GM12878 (cell line): ENCODE data around the gene ASCC1. TPM values are rescaled to one million over a fixed set of nuclear protein-coding genes. Genes with fewer than 3 reads are reported as not detected.

Source experiments
- ASH2L ChIP-seq: fragments of 300-600, 200-600 bp; sonication (generic); IDR thresholded peaks from 2 replicates; pipeline ENCODE4 v1.6.1; 2017; ENCODE audit warnings: low read depth, mild to moderate bottlenecking, borderline replicate concordance
- BACH1 ChIP-seq: fragments of 450-650 bp; IDR thresholded peaks from 2 replicates; pipeline ENCODE4 v1.6.1; 2017; ENCODE audit warnings: mild to moderate bottlenecking, borderline replicate concordance
- BCL11A ChIP-seq: IDR thresholded peaks from 2 replicates; pipeline ENCODE4 v1.6.1; 2011; ENCODE audit warnings: low read depth, low read length
- CBX5 ChIP-seq: sonication (generic); IDR thresholded peaks from 2 replicates; pipeline ENCODE4 v1.6.1; 2016; ENCODE audit warnings: low read depth, moderate library complexity, mild to moderate bottlenecking, inconsistent platforms
- GABPA ChIP-seq: IDR thresholded peaks from 2 replicates; pipeline ENCODE4 v1.6.1; 2014; ENCODE audit warnings: antibody characterized with exemption, low read depth, mild to moderate bottlenecking, inconsistent platforms
- HDAC6 ChIP-seq: fragments of 200-600 bp; sonication (generic); IDR thresholded peaks from one replicate; pipeline ENCODE4 v1.8.0; 2017; ENCODE audit warnings: antibody characterized with exemption; ENCODE audit not compliant: unreplicated experiment
- KDM1A ChIP-seq: fragments of 200-600 bp; sonication (generic); IDR thresholded peaks from 2 replicates; pipeline ENCODE4 v1.6.1; 2016; ENCODE audit warnings: borderline replicate concordance
- MTA2 ChIP-seq: fragments of 450-650 bp; IDR thresholded peaks from 2 replicates; pipeline ENCODE4 v1.6.1; 2016; ENCODE audit warnings: low read depth, mild to moderate bottlenecking, moderate library complexity
- PAX5 ChIP-seq: IDR thresholded peaks from 2 replicates; pipeline ENCODE4 v1.6.1; 2011; ENCODE audit warnings: low read depth, low read length, borderline replicate concordance
- POLR2A ChIP-seq: IDR thresholded peaks from 2 replicates; pipeline ENCODE4 v1.6.1; 2011; ENCODE audit warnings: low read depth, mild to moderate bottlenecking, low read length
- SKIL ChIP-seq: fragments of 450-650 bp; IDR thresholded peaks from 2 replicates; pipeline ENCODE4 v1.6.1; 2017; ENCODE audit warnings: mild to moderate bottlenecking, low read depth, inconsistent platforms; ENCODE audit not compliant: poor library complexity, severe bottlenecking
- STAT1 ChIP-seq: fragments of 450-650 bp; conservative IDR thresholded peaks from 2 replicates; pipeline ENCODE4 v1.6.1; 2014; ENCODE audit warnings: antibody characterized with exemption, mild to moderate bottlenecking
- TAF1 ChIP-seq: IDR thresholded peaks from 2 replicates; pipeline ENCODE4 v1.6.1; 2011; ENCODE audit warnings: mild to moderate bottlenecking, low read depth, low read length, borderline replicate concordance
- TCF7 ChIP-seq: IDR thresholded peaks from 2 replicates; pipeline ENCODE4 v1.6.1; 2014; ENCODE audit warnings: antibody characterized with exemption, borderline replicate concordance
- USF1 ChIP-seq: IDR thresholded peaks from 2 replicates; pipeline ENCODE4 v1.6.1; 2011; ENCODE audit warnings: borderline replicate concordance, low read depth, mild to moderate bottlenecking, moderate library complexity, mixed read lengths, low read length; ENCODE audit not compliant: insufficient read depth; ENCODE audit errors: extremely low read length
- YBX1 ChIP-seq: fragments of 450-650 bp; IDR thresholded peaks from 2 replicates; pipeline ENCODE4 v1.6.1; 2016; ENCODE audit warnings: antibody characterized with exemption
- ZBTB4 ChIP-seq: fragments of 450-650 bp; formaldehyde crosslinking; IDR thresholded peaks from 2 replicates; pipeline ENCODE4 v1.4.0; 2022; ENCODE audit warnings: mild to moderate bottlenecking, moderate library complexity
- ZNF217 ChIP-seq: fragments of 450-650 bp; IDR thresholded peaks from 2 replicates; pipeline ENCODE4 v1.6.1; 2017; ENCODE audit warnings: antibody characterized with exemption, mild to moderate bottlenecking
- ZNF274 ChIP-seq: IDR thresholded peaks from one replicate; pipeline ENCODE4 v1.8.0; 2011; ENCODE audit not compliant: insufficient read length, insufficient read depth
- ZNF687 ChIP-seq: fragments of 450-650 bp; IDR thresholded peaks from 2 replicates; pipeline ENCODE4 v1.6.1; 2017; ENCODE audit warnings: mild to moderate bottlenecking, moderate library complexity
- polyA plus RNA-seq, 11 experiments: library from polyadenylated mRNA; depleted of rRNA in 4 of 11; unstranded in 6 of 11; stranded (reverse) in 5 of 11; fragments of >200 nt; fragmentation: Nextera tagmentation in 4 of 11; fragmentation: Illumina TruSeq in 1 of 11; extraction: Ambion mirVana in 4 of 11; extraction: Trizol in 1 of 11; gene quantifications; 1 replicate in 1 of 11; 2 replicates in 10 of 11; pipeline versions ENCODE4 v1.2.1 to v1.2.3, GENCODE V29; 2011 to 2016; ENCODE audit warnings: inconsistent platforms in 2 of 11, missing spikeins in 2 of 11, low read depth in 1 of 11
- total RNA-seq, 4 experiments: library from RNA; depleted of rRNA in 3 of 4; stranded (reverse); fragments of >200 nt in 3 of 4; fragmentation: Illumina TruSeq in 1 of 4; extraction: Trizol in 1 of 4; gene quantifications; 2 replicates each; pipeline versions ENCODE4 v1.2.1 to v1.2.3, GENCODE V29; 2013 to 2021

The ASCC1 gene
- total and polyA plus RNA-seq, 10 of the 15 experiments (the other 5 are each of a cell fraction or from before 2014, with no cell fraction given), result 23.3 to 80.6 (median 42.8) TPM

GRCh38 chr10:72257051-72257892 lies 41.2 kb upstream of the ASCC1 start (continued):
- TF ChIP-seq ZNF217, result no peak
- TF ChIP-seq MTA2, result peak; percentile 78
- TF ChIP-seq ZNF274, result no peak
- TF ChIP-seq ZBTB4 (CRISPR knock-in tag), result no peak
- TF ChIP-seq TCF7, result no peak
- peak; percentile 81; the same call in 1 of the 2 replicates for TF ChIP-seq ZNF687
- TF ChIP-seq SKIL, result peak; percentile 87
- no peak for TF ChIP-seq GABPA
- no peak for TF ChIP-seq KDM1A
- peak; percentile 43 for TF ChIP-seq BCL11A
- TF ChIP-seq TAF1, result no peak
- TF ChIP-seq ASH2L, result no peak
- 0 out of 2 replicates have a peak, but pooled peaks have one; percentile 71 for TF ChIP-seq CBX5
- no peak for TF ChIP-seq STAT1
- no peak for TF ChIP-seq USF1
- 0 out of 2 replicates have a peak, but pooled peaks have one; percentile 14 for TF ChIP-seq PAX5
- TF ChIP-seq HDAC6, result no peak
- peak; percentile 56; the same call in 1 of the 2 replicates for TF ChIP-seq BACH1
- no peak for TF ChIP-seq YBX1
- TF ChIP-seq POLR2A, result no peak
